HG02970 (cell line): ENCODE data around the gene MRPL36.
"Not testable (repeated sequence)": the region's sequence is repeated elsewhere in the genome, so short reads cannot be mapped to it uniquely, and the experiment has no call there.

Experiments
- ATAC-seq: cut with Tn5 transposase; IDR thresholded peaks from one replicate; pipeline ENCODE4 v1.9.1; 2021; ENCODE audit warnings: mild to moderate bottlenecking, moderate library complexity, moderate number of reproducible peaks; ENCODE audit not compliant: unreplicated experiment, low FRiP score

The MRPL36 gene

GRCh38 chr5:1815881-1816292, 16.2 kb upstream of the MRPL36 start:
- no peak for ATAC-seq

GRCh38 chr5:1815071-1815786, 15.6 kb upstream of the MRPL36 start:
- ATAC-seq, result no peak

GRCh38 chr5:1814183-1815020, 14.8 kb upstream of the MRPL36 start:
- no peak for ATAC-seq

GRCh38 chr5:1810581-1811101, 11.0 kb upstream of the MRPL36 start:
- no peak for ATAC-seq

GRCh38 chr5:1809416-1810035, 9.9 kb upstream of the MRPL36 start:
- no peak for ATAC-seq

GRCh38 chr5:1808439-1808838, 8.8 kb upstream of the MRPL36 start:
- ATAC-seq, result no peak

- ATAC-seq, result no peak
These were observed 8.0 kb upstream of the MRPL36 start for GRCh38 chr5:1807451-1808185.

GRCh38 chr5:1806974-1807373, 7.3 kb upstream of the MRPL36 start:
- no peak for ATAC-seq

- ATAC-seq, result no peak
These were observed 6.6 kb upstream of the MRPL36 start for GRCh38 chr5:1806199-1806598.

- ATAC-seq, result no peak
These were observed 6.1 kb upstream of the MRPL36 start for GRCh38 chr5:1805736-1806135.

- ATAC-seq, result no peak
These were observed 5.7 kb upstream of the MRPL36 start for GRCh38 chr5:1805326-1805725.

GRCh38 chr5:1804001-1804690, 4.5 kb upstream of the MRPL36 start:
- ATAC-seq, result no peak

- no peak for ATAC-seq
These were observed 3.6 kb upstream of the MRPL36 start for GRCh38 chr5:1803192-1803591.

GRCh38 chr5:1801967-1802295, 2.3 kb upstream of the MRPL36 start:
- ATAC-seq, result no peak

GRCh38 chr5:1801222-1801966, 1.8 kb upstream of the MRPL36 start, which contains the start of gene NDUFS6:
Gene NDUFS6 (plus strand): TSS chr5:1801407. CDS start chr5:1801418, 11 bp downstream.
- ATAC-seq, result peak; percentile 53

GRCh38 chr5:1800472-1801221, 1.0 kb upstream of the MRPL36 start:
- ATAC-seq, result peak; percentile 21

- peak; percentile 12 for ATAC-seq
These were observed 481 bp downstream of the MRPL36 start for GRCh38 chr5:1799110-1799601.

GRCh38 chr5:1798589-1798988, 1.0 kb downstream of the MRPL36 start:
- not testable (repeated sequence) for ATAC-seq
